Measurements from ENCODE around the gene ZNF394.
"Not testable (repeated sequence)": the region's sequence is repeated elsewhere in the genome, so short reads cannot be mapped to it uniquely, and the experiment has no call there.

The ZNF394 gene

DNA sequence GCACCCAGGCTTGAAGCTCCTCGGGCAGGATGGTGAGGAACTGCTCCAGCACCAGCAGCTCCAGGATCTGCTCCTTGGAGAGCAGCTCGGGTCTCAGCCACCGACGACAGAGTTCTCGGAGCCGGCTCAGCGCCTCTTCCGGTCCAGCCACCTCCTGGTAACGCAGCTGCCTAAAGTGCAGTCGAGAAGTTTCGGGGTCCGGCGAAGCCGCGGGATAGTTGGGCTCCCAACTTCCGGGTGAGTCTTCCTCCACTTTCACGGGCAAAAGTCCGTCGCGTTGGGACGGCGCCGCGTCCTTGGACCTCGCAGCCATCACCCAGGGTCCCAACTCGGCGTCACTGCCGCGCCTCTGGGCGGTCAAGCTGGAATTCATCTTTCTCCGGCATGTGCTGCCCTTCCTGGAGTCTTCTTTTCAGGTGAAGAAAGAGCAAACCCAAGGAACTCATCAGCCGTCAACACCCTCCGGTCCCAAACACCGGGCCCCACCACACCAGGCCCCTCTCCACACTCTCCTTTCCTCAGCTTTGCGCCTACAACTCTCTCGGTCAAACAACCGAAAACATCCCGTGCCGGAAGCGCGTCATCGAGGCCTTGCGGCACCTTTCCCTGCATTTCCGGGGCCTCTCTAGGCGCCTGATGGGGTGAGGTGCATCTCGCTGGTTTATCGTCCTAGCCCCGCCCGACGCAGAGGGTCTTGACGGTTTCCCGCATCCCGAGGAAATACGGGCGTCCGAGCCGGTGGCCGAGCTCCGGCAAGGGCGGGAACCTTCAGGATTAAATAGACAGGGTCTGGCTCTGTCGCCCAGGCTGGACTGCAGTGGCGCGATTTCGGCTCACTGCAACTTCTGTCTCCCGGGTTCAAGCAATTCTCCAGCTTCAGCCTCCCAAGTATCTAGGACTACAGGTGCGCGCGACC lies at the start of gene ZNF394:
Gene ZNF394 (minus strand): TSS at position 561 of the 916 bp plus-strand sequence. CDS start 188 bp downstream, at position 373.
- DNase-seq, result peak; percentile 83

DNA sequence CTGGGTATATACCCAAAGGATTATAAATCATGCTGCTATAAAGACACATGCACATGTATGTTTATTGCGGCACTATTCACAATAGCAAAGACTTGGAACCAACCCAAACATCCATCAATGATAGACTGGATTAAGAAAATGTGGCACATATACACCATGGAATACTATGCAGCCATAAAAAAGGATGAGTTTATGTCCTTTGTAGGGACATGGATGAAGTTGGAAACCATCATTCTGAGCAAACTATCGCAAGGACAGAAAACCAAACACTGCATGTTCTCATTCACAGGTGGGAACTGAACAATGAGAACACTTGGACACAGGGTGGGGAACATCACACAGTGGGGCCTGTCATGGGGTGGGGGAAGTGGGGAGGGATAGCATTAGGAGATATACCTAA lies 49.5 kb upstream of the ZNF394 start:
- DNase-seq, result not testable (repeated sequence)

DNA sequence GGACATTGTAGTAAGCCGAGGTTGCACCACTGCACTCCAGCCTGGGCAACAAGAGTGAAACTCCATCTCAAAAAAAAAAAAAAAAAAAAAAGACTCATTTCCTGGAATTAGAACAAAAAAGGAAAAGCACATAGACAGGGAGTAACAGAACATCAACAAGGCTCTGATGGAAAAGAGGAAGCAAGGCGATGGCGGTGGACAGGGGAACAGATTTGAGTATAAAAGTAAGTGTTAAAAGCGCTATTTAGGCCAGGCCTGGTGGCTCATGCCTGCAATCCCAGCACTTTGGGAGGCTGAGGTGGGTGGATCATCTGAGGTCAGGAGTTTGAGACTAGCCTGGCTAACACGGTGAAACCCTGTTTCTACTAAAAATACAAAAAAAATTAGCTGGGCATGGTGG lies 45.2 kb upstream of the ZNF394 start:
- not testable (repeated sequence) for DNase-seq

DNA sequence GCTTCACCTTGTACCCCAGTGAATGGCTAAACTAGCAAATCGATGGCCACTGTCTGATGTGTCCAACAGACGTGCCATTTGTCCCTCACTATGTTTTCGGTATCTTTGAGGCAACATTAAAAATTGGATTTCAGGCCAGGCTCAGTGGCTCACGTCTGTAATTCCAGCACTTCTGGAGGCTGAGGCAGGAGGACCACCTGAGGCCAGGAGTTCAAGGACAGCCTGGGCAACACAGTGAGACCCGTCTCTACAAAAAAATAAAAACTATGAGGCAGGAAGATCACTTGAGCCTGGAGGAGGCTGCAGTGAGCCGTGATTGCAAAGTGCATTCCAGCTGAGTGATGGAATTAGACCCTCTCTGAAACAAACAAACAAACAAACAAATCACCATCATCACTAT lies 43.8 kb upstream of the ZNF394 start:
- DNase-seq, result no peak

DNA sequence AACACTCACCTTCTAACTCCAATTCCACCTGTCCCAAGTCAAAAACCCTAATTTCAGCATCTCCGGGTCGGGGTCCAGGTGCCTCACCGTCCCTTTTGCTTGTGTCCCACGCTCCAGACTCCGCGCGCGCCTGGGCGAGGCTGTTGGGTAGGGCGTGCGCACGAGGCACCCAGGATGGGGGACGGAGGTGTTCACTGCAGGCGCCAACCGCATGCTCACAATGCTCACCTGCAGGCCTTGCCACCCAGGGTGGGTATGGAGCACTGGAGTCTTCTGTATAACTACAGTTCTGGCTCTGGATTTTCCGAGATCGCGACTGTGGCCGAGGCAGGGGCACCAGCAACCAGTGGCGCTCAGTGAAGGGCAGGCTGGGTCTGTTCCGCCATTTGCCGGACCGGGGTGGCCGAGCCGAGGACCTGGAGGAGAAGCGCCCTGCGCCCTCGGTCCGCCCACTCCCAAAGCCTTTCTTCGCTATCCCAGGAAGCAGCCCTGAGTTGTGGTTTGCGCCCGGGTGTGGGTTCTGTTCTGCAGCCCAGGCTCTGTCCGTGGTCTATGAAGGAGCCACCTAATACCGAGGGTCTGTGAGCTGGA lies 43.1 kb upstream of the ZNF394 start:
- no peak for DNase-seq

DNA sequence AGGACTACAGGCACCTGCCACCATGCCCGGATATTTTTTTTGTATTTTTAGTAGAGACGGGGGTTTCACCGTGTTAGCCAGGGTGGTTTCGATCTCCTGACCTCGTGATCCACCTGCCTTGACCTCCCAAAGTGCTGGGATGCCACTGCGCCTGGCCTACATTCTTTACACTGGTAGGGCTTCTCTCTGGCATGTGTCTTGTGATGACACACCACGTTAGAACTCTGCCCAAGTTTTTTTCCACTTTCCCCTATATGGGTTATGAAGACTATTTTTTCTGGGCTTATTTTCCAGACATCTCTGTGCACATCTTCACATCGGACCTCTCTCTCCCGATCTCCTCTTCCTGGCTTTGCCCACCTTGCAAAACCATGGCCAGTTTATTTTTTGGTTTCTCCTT lies 41.1 kb upstream of the ZNF394 start:
- no peak for DNase-seq

DNA sequence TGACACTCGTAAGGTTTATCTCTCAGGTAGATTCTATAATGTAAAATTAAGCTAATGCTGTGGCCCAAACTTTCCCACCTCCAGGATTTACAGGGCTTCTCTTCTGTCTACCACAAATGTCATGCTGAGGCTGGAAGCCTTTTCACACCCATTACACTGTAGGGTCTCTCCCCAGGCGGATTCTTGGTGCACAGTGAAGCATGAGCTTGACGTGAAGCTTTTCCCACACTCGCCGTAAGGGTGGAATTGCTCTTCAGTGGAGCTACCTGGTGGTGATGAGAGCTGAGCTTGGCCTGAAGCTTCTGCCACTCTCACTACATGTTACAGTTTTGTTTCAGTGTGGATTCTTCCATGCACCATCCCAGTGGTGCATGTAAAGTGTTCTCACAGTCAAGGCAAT lies 40.5 kb upstream of the ZNF394 start:
- no peak for DNase-seq

DNA sequence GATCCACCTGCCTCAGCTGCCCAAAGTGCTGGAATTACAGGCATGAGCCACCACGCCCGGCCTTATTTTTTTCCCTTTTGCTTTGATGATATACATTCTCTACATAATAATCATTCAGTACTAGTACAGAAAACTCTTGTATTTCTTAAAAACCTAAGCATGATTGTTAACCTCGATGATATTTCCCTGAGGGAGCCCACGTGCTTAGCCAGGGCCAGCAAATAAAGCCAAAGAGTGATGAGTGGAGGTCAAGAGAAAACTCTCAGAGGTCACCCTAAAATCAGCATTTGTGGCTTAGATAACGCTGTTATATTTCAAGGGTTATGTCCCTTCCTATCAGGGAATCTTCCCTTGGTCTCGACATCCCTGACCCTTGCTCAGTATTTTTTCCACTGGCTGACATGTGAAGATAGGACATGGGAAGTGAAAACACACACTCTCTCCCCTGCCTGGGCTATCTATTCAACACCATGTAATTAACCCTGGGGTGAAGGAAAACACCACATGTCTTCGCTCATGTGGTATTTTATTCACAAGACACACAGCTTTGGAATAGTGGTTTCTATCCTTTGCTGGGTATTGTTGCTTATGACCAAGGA lies 39.2 kb upstream of the ZNF394 start:
- DNase-seq, result no peak

DNA sequence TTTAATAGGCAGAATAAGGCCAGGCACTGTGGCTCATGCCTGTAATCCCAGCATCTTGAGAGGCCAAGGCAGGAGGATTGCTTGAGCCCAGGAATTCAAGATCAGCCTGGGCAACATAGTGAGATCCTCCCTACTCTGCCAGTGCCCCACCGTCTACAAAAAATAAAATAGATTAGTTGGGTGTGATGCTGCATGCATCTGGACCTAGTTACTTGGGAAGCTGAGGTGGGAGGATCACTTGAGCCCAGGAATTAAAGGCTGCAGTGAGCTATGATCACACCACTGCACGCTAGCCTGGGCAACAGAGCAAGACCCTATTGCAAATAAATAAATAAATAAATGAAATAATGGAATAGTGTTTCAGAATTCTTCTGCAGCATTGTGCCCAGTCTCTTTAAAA lies 35.6 kb upstream of the ZNF394 start:
- DNase-seq, result no peak

DNA sequence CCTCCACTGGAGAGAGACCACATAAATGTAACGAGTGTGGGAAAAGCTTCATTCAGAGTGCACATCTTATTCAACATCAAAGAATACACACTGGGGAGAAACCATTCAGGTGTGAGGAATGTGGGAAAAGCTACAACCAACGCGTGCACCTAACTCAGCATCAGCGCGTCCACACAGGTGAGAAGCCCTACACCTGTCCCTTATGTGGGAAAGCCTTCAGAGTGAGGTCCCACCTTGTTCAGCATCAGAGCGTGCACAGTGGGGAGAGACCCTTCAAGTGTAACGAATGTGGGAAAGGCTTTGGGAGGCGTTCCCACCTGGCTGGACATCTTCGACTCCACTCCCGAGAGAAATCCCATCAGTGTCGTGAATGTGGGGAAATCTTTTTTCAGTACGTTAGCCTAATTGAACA lies 31.3 kb upstream of the ZNF394 start:
- no peak for DNase-seq

DNA sequence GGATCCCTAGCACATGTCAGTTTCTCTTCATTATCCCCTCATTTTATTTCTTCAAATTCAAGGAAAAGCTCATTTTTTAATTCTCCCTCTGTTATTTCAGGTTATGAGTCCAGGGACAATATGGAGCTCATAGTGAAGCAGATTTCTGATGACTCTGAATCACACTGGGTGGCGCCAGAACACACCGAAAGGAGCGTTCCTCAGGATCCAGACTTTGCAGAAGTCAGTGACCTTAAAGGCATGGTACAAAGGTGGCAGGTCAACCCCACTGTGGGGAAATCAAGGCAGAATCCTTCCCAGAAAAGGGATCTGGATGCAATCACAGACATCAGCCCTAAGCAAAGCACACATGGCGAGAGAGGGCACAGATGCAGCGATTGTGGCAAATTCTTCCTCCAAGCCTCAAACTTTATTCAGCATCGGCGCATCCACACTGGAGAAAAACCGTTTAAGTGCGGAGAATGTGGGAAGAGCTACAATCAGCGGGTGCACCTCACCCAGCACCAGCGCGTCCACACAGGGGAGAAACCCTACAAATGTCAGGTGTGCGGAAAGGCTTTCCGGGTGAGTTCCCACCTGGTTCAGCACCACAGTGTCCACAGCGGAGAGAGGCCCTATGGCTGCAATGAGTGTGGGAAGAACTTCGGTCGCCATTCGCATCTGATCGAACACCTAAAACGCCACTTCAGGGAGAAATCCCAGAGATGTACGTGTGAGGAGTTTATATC lies 25.8 kb upstream of the ZNF394 start:
- no peak for DNase-seq

DNA sequence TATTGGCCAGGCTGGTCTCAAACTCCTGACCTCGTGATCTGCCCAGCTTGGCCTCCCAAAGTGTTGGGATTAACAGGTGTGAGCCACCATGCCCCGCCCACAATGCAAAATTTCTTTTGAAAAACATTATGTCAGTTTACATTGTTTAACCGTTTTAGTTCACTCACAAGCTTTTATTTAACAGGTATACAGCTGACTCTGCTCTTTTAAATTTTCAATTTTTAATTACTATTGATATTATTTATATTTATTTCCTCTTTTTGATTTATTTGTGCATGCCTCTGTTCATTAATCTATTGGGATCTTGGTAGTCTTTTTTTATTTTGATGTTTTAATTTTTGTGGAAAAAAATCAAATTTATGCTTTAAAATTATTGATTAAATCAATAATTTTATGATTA lies 21.3 kb upstream of the ZNF394 start:
- no peak for DNase-seq

DNA sequence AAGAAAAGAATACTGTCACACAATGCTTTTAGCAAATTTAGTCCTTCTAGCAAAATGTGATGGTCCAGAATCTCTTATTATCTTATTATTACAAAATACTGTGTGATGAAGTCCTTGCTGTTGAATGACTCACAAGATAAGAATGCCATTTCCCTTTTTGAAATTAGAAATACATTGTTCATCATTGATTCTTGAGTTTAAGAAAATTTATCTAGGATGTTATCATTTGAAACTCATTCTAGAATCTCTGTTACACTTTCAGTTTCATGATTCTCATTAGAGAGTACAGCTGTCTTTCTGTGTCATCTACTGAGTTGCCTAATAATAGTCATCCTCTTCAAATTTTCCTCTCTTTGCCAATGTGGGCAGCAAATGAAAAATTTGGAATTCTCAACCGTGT lies 14.0 kb upstream of the ZNF394 start:
- DNase-seq, result no peak

DNA sequence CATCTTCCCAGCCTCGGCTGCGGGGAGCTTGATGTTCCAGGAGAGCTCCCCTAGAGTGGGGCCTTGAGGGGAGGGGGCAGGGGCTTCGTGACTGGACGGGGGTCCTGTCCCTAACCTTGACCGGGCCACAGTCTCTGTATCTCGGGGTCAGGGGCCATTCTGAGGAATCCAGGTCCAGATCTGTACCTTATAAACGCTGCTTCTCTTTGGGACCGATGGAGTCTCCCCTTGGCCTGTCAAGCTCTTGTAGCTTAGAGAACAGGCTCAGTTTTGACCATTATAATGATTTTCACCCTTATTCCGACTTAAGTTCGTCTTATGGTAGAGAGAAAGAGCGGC lies 5.2 kb upstream of the ZNF394 start:
- no peak for DNase-seq

DNA sequence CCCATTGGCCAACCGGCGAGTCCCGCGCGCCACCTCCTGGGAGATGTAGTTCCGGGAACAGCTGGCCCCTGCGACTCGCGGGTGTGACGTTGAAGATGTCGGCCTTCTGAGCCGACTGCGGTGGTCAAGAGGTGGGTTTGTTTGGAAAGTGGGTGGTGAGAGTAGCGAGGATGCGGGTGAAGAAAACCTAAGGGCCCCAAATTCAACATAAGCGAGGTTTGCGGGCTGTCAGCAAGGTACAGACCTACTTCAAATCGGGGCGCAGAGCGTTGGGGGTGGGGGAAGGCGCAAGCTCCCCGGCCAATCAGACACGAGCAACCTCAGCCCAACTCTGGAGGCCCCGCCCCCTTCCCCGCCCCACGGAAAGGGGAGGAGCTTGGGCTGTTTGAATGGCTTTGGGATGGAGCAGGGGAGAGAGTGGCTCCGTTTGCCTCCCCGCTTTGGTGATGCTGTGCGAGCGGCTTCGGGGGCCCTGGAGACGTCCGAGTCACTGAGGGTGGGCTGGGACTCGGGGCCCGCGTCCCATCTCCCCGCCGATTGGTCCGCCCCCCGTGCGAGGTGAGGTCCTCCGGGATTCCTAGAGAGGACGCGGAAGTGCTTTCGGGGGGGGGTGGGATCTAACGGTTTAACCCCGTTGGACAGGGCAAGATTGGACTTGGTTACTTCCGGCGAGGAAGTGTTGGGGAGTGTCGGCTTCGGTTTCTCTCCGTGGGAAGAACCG lies 4.7 kb upstream of the ZNF394 start, which contains the start of gene ZKSCAN5:
Gene ZKSCAN5 (plus strand): TSS at position 60 of the 721 bp plus-strand sequence. CDS start 1,383 bp downstream, outside the sequence.
- DNase-seq, result peak; percentile 96

DNA sequence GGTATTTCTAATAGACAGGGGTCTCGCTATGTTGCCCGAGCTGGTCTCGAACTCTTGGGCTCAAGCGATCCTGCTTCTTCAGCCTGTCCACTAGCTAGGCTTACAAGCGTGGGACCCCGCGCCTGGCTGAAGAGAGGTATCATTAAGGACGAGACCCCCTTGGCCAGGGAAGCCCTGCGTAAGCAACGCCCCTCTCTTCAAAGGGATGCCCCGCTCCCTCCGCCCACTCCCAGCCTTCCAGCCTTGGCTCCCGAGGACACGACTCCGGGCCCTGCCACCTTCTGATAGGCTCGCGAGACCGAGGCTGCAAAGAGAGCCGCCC lies 4.2 kb upstream of the ZNF394 start:
- no peak for DNase-seq

DNA sequence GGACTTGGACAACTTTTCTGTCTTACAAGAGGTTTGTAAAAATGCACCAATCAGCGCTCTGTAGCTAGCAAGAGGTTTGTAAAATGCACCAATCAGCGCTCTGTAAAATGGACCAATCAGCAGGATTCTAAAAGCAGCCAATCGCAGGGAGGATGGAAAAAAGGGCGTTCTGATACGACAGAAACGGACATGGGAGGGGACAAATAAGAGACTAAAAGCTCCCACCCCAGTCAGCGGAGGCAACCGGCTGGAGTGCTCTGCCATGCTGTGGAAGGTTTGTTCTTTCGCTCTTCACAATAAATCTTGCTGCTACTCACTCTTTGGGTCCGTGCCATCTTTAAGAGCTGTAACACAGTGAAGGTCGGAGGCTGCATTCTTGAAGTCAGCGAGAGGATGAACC lies 1.2 kb upstream of the ZNF394 start:
- DNase-seq, result not testable (repeated sequence)

DNA sequence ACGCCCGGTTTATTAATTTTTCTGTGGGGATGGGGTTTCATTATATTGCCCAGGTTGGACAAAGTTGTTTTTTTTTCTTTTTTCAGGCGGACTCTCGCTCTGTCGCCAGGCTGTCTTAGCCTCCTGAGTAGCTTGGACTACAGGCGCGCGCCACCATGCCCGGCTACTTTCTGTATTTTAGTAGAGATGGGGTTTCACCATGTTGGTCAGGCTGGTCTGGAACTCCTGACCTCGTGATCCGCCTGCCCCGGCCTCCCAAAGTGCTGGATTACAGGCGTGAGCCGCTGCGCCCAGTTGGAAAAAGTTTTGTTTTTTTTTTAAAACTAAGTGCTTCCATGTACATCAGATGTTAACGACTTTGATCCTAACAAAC lies 542 bp upstream of the ZNF394 start:
- no peak for DNase-seq

DNA sequence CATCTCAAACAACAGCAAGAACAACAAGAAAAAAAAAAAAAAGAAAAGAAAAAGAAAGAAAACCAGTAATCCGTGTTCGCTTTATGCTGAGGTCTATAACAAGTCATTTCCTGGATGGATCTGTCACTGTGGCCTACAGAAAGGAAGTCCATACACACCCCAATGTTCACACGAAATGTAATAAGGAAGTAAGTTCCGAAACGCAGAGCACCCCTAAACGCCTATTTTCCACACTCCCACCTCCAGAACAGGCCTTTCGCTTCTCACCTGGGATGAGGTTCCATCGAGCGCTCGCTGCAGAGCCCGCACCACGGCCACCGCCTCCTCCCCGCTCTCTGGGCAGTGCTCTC lies 735 bp downstream of the ZNF394 start:
- DNase-seq, result no peak

DNA sequence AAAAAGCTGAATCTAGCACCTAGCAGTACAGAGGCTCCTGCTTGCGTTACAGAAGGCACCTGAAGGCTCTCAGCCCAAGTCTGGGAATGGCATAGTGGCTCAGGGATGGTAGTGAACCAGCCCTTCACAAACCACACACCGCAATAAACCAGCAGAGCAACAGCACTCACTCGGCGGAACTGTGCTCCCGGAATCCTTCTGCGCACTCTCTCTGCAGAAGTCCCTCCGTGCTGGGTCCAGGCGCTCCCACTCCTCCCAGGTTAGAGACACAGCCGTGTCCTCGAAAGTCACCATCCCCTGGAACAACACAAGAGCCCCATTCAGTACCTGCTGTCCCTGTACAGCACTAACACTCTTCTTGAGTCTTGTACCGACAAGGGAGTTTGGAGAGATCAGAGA lies 1.5 kb downstream of the ZNF394 start:
- DNase-seq, result no peak

DNA sequence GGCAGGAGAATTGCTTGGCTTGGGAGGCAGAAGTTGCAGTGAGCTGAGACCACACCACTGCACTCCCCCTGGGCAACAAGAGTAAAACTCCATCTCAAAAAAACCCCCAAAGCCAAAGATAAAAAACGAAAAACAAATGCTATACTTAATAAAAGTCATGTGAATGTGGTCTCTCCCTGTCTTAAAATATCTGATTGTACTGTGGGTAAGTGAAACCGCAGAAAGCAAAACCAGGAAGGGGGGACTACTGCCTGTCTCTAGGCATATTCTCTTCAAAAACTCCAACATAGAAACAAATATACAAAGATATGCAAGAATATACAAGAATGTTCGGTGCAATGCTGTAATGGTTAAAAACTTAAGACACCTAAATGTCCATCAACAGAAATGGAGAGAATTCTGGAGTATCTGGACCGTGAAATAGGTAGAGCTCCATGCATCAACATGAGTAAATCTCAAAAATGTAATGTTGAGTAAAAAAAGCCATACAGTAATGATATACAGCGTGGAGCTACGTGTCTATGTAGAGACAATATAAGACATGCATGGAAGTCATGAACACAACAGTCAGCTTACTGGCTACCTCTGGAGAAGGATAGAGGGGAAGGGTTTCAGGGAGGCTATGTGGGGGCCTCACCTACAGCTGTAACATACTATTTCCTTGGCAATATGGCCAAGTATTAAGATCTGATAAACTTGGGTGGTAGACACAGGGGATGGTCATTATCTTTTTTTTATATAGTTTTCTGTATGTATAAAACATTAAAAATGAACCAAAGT lies 2.1 kb downstream of the ZNF394 start:
- no peak for DNase-seq

DNA sequence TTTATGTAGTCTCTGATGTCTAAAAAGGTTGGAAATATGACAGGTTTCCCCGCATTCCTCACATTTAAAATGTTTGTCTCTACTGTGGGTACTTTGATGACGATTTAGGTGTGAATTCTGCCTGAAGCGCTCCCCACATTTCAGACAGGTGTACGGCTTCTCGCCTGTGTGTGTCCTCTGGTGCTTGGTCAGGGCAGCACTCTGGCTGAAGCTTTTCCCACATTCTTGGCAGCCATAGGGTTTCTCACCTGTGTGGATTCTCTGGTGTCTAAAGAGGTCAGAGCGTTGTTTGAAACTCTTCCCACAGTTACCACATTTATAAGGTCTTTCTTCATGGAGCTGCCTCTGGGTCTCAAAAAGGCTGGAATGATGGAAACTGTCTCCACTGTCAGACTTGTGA lies 6.3 kb downstream of the ZNF394 start:
- DNase-seq, result no peak

Data from kidney glomerular epithelial cell (primary cell).